ENCODE data around the gene SAMHD1.
"Not testable (repeated sequence)": the region's sequence is repeated elsewhere in the genome, so short reads cannot be mapped to it uniquely, and the experiment has no call there.

Gene SAMHD1

DNA sequence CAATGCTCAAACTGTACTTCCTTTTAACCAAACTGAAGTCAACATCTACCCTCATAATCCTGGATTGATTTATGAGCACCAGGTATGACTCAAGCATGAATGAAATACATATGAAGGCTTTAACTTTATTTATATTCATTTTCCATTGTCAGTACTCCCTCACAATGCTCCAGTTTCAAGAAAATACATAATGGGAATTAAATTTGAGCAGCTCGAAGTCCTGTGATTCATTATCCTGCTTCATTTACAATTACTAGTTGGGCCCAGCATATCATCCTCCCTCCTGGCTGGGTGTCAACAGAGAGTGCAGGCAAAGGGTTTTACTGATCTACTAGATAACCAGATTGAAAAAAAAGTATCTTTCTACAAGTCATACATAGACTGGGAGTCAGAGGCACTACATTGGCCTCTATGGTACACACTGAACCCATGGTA lies 10.1 kb downstream of the SAMHD1 start:
- TF ChIP-seq, protein P1, sequence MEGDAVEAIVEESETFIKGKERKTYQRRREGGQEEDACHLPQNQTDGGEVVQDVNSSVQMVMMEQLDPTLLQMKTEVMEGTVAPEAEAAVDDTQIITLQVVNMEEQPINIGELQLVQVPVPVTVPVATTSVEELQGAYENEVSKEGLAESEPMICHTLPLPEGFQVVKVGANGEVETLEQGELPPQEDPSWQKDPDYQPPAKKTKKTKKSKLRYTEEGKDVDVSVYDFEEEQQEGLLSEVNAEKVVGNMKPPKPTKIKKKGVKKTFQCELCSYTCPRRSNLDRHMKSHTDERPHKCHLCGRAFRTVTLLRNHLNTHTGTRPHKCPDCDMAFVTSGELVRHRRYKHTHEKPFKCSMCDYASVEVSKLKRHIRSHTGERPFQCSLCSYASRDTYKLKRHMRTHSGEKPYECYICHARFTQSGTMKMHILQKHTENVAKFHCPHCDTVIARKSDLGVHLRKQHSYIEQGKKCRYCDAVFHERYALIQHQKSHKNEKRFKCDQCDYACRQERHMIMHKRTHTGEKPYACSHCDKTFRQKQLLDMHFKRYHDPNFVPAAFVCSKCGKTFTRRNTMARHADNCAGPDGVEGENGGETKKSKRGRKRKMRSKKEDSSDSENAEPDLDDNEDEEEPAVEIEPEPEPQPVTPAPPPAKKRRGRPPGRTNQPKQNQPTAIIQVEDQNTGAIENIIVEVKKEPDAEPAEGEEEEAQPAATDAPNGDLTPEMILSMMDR (IDR thresholded peaks at IDR 0.05; ENCODE audit: unreplicated experiment in 3 of 3): no peak
- no peak overlapping the region for H3K27ac Mint-ChIP-seq

DNA sequence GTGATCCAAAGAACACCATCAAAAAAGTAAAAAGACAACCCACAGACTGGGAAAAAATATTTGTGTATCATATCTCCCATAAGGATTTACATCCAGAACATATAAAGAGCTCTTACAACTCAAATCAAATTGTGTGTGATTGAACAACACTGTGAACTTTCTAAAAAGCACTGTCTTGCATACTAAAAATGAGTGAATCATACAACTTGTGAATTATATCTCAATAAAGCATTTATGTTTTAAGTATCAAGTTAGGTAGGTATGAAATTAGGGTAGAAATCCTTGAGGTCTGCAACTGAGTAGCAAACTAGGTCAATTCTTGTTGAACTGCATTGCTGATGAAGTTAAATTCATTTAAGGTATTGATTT lies 14.1 kb downstream of the SAMHD1 start:
- Mint-ChIP-seq H3K4me3 (no peak overlapping the region), H3K4me1 (no peaks in the 10 kb centered on the region), H3K36me3 (ENCODE audit: low read depth) (no peaks in the 10 kb centered on the region), H3K9me3 (no peaks in the 10 kb centered on the region), H3K27ac (no peak overlapping the region), H3K27me3 (ENCODE audit: low read depth) (no peaks in the 10 kb centered on the region)
- TF ChIP-seq, protein P1 (IDR thresholded peaks at IDR 0.05; ENCODE audit: unreplicated experiment in 3 of 3): no peak

More for the DNA sequence above, 10.1 kb downstream of the SAMHD1 start:
- H3K4me3 Mint-ChIP-seq: no peak overlapping the region
- no peaks in the 10 kb centered on the region for H3K9me3 Mint-ChIP-seq
- no peaks in the 10 kb centered on the region for H3K27me3 Mint-ChIP-seq (ENCODE audit: low read depth)
- no peaks in the 10 kb centered on the region for H3K36me3 Mint-ChIP-seq (ENCODE audit: low read depth)
- H3K4me1 Mint-ChIP-seq: no peaks in the 10 kb centered on the region

DNA sequence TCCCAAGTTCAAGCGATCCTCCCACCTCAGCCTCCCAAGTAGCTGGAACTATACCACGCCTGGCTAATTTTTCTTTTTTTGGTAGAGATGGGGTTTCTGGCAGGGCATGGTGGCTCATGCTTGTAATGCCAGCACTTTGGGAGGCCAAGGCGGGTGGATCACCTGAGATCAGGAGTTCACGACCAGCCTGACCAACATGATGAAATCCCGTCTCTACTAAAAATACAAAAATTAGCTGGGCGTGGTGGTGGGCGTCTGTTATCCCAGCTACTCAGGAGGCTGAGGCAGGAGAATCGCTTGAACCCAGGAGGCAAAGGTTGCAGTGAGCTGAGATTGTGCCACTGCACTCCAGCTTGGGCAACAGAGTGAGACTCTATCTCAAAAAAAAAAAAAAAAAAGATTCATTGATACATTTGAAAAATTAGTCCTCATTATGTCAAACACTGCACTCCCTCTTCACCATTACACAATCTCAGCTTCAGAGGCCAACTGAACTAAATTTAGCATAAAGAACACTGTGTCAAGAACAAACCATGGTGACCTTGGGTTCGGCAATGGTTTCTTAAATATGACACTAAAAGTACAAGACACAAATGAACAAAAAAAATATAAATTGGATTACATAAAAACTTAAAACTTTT lies 14.6 kb downstream of the SAMHD1 start:
- not testable (repeated sequence) for H3K4me3 Mint-ChIP-seq; H3K27me3 Mint-ChIP-seq (ENCODE audit: low read depth); H3K36me3 Mint-ChIP-seq (ENCODE audit: low read depth); H3K4me1 Mint-ChIP-seq; H3K9me3 Mint-ChIP-seq; H3K27ac Mint-ChIP-seq

DNA sequence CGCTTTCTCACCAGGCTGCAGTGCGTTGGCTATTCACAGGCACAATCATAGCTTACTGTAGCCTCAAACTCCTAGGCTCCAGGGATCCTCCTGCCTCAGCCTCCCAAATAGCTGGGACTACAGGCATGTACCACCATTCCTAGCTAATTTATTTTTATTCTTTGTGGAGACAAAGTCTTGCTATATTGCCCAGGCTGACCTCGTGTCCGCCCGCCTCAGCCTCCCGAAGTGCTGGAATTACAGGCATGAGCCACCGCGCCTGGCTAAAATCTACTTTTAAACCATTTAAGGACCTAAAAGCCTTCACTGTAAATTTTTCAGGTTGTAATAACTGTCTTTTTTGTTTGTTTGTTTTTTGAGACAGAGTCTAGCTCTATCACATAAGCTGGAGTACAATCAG lies 15.2 kb downstream of the SAMHD1 start:
- Mint-ChIP-seq H3K27me3 (ENCODE audit: low read depth) (no peaks in the 10 kb centered on the region), H3K36me3 (ENCODE audit: low read depth) (no peaks in the 10 kb centered on the region), H3K27ac (no peak overlapping the region), H3K4me3 (no peak overlapping the region), H3K9me3 (no peaks in the 10 kb centered on the region), H3K4me1 (no peaks in the 10 kb centered on the region)
- TF ChIP-seq, protein P1 (IDR thresholded peaks at IDR 0.05; ENCODE audit: unreplicated experiment in 3 of 3): no peak

DNA sequence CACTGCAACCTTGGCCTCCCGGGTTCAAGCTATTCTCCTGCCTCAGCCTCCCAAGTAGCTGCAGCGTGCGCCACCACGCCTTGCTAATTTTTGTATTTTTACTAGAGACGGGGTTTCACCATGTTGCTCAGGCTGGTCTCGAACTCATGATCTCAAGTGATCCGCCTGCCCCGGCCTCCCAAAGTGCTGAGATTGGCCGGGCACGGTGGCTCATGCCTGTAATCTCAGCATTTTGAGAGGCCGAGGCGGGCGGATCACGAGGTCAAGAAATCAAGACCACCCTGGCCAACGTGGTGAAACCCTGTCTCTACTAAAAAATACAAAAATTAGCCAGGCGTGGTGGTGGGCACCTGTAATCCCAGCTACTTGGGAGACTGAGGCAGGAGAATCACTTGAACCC lies 17.9 kb downstream of the SAMHD1 start:
- H3K4me3 Mint-ChIP-seq; H3K4me1 Mint-ChIP-seq; H3K27me3 Mint-ChIP-seq (ENCODE audit: low read depth); H3K36me3 Mint-ChIP-seq (ENCODE audit: low read depth); H3K27ac Mint-ChIP-seq; H3K9me3 Mint-ChIP-seq: not testable (repeated sequence)

DNA sequence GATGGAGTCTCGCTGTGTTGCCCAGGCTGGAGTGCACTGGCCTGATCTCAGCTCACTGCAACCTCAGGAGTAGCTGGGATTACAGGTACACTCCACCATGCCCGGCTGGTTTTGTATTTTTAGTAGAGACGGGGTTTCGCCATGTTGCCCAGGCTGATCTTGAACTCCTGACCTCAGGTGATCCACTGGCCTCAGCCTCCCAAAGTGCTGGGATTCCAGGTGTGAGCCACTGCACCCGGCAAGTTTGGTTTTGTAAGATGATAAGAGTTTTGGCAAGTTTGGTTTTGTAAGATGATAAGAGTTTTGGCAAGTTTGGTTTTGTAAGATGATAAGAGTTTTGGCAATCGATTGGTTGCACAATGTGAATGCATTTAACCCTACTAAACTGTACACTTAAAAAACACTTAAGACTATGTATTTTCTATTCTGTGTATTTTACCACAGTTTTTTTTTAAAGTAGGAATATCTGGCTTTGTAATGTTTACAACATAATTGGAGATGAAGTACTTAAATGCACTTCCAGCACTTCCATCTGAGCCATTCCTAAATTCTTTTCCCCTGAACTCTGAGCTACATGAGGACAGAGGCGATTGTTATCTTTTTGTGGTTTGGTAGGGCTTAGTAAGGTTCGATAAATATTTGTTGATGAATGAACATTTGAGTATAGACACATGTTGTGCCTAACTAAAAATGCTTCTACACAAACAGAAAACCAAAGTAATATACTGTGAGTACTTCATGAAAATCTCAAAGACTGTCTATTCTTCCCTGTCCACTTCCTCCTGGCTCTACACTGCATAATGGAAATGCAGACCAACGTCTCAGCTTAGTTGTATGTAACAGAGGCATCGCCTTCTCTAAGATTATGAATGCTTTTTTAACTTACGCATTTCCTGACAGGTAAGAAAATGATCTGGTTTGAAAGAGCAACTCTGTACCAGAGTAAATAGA lies 18.8 kb downstream of the SAMHD1 start:
- Mint-ChIP-seq H3K27me3 (ENCODE audit: low read depth) (no peaks in the 10 kb centered on the region), H3K27ac (no peak overlapping the region), H3K4me1 (no peaks in the 10 kb centered on the region), H3K9me3 (no peaks in the 10 kb centered on the region), H3K36me3 (ENCODE audit: low read depth) (no peaks in the 10 kb centered on the region), H3K4me3 (no peak overlapping the region)
- TF ChIP-seq, protein P1 (IDR thresholded peaks at IDR 0.05; ENCODE audit: unreplicated experiment in 3 of 3): no peak

DNA sequence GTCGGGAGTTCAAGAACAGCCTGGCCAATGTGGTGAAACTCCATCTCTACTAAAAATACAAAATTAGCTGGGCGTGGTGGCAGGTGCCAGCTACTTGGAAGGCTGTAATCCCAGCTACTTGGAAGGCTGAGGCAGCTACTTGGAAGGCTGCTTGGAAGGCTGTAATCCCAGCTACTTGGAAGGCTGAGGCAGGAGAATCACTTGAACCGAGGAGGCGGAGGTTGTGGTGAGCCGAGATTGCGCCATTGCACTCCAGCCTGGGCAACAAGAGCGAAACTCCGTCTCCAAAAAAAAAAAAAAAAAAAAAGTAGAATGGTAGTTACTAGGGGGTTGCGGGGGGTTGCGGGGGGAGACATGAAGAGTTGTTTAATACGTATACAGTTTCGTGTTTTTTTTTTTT lies 19.4 kb downstream of the SAMHD1 start:
- H3K27ac Mint-ChIP-seq; H3K4me3 Mint-ChIP-seq; H3K9me3 Mint-ChIP-seq; H3K27me3 Mint-ChIP-seq (ENCODE audit: low read depth); H3K36me3 Mint-ChIP-seq (ENCODE audit: low read depth); H3K4me1 Mint-ChIP-seq: not testable (repeated sequence)

Measured in nephron (organoid).